Left colon (tissue), 2 donors: Measurements from ENCODE around the gene ACACA. TPM values are rescaled to one million over a fixed set of nuclear protein-coding genes. Genes with fewer than 3 reads are reported as not detected.

Experiments used
- ATAC-seq: fragments of 200-7000 bp; cut with Tn5 transposase; one replicate; pipeline ENCODE4 v1.9.1; 2020; ENCODE audit warnings: mild to moderate bottlenecking, moderate library complexity
- DNase-seq, 2 donors: peaks; one replicate each; pipeline ENCODE4 v3.0.0-alpha.2; 2020
- intact Hi-C, 2 donors: fragments of 100-400 bp; cut with DNase I in 1 of 2; cut with micrococcal nuclease in 1 of 2; formaldehyde crosslinking; loops; one replicate each; pipeline versions ENCODE4 v1.11.2 to v1.14.0; 2022; cut with DNase I, micrococcal nuclease
- total RNA-seq, 2 donors: library from RNA; stranded (reverse); fragmentation: NEBNext Ultra II Directional; extraction: Animal tissue kit (Norgen Biotek cat#: 25700); gene quantifications; one replicate each; pipeline ENCODE4 v1.2.1, GENCODE V29; 2021
- donor health status: DM: no; HTN: no; CAD: no.
- donor health status: DM: yes; HTN: yes; CAD: no.

ACACA gene
- total RNA-seq, 2 donors from 2014 or later: 47.8 to 72.1 TPM

DNA sequence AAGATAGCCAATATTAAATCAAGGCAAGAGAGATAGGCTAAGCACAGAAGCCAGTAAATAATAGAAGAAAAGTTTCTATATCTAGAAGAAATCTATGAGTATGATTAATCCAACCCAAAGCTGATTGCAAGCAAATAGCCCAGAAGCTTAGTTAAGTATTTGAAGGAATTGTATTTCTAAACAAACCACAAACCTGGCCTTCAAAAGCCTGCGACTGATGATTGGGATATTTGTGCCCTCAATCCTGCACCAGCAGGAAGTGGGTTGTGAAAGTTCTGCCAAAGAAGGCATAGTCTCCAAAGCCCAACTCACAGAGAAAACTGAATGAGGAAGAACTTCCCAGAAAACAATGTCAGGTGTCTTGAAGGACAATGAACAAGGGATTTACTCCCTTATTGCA, 145.3 kb downstream of the ACACA start:
- DNase-seq (no peak), ATAC-seq (no peak)
- intact Hi-C loops: no loop called here

DNA sequence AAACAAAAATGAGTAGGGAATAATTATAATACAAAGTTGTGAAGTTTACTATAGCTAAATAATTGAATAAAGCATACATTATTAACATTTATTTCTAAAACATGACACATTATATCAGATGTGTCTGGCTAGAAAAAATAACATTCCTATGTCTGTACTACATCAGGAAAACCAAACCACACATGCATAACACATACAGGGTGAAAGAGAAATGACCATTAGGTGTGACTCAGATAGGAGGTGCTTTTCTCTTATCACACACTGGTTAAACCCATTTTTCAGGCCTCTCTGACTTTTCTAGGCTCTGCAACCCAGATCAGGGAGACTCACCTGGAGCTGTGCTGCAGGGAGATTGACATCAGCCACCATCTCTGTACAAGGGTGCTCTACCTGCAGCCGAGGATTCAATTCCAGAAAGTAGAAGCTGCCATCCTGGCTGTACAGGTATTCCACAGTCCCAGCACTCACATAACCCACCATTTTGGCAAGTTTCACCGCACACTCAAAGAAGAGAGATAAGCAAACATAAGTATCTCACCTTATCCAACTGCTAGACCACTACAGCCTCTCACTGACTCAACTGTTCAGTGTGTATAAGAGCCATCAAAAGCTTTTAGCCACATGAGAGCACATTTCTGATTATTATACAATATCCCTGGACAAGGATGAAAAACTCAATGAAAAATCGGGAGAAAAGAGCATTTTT, 147.5 kb downstream of the ACACA start:
- intact Hi-C loops: no loop called here
- DNase-seq: no peak
- no peak for ATAC-seq

DNA sequence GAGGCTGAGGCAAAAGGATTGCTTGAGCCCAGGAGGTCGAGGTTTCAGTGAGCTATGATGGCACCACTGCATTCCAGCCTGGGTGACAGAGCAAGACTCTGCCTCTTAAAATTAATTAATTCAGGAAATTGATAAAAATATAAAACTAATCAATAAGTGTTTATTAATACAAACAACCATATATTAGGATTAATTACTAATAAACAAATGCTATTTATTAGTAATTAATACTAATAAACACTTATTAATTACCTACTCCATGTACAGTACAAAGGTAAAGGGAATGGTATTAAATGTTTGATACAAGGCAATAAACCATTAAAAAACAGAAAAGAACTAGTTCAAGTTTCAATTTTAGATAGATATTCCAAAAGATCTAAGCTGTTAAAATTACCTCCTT, 150.0 kb downstream of the ACACA start:
- ATAC-seq (no peak), DNase-seq (no peak)
- intact Hi-C loops: no loop called here

DNA sequence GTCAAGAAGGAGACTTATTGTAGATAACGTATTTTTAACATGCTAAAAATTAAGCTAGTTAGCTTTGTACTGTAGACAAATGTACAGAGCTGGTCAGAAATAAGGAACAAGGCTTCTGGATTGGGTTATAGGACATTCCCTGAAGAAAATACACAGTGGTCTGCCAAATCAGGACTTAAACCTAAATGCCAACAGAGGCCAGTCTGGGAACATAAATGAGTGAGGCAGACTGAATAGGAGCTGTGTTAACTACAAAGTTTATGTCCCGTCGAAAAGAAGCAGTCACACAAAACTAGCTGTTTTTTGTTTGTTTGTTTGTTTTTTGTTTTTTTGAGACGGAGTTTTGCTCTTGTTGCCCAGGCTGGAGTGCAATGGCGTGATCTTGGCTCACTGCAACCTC, 151.2 kb downstream of the ACACA start:
- intact Hi-C loops: no loop called here
- no peak for ATAC-seq
- DNase-seq: no peak

DNA sequence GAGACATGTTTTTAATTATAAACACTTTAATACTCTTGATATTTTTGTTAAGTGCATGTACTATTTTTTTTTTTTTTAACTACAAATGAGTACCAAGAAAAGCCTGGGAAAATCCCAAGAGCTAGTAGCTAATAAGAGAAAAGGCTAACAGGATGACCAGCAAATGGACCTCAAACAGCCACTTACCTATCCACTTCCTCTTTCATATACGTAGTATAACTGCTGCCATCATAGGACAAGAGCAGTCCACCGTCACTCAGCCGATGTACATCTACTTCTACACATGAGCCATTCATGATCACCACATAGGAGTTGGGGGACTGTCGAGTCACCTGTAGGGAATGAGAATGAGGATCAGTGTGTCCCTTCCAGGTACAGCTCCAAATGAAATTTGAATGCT, 158.8 kb downstream of the ACACA start:
- DNase-seq: no peak
- no peak for ATAC-seq
- intact Hi-C loops: no loop called here

DNA sequence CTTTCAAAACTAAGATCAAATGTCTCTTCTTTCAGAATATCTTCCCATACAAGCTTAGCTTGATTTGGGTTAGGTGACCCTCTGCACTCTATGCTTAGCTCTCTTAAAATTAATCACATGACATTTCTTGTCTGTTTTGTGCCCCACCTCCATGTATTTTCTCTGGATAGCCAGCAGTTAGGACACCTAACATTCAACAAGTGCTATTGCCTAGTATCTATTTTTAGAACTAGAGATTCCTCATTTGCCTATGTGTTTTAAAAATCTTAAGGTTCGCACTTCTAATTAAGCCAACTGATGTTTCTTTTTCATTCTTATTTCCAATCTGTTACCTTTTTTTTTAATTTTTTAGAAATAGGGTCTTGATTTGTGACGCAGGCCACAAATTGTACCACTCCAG, 160.6 kb downstream of the ACACA start:
- ATAC-seq (no peak), DNase-seq (no peak)
- intact Hi-C loops: no loop called here

DNA sequence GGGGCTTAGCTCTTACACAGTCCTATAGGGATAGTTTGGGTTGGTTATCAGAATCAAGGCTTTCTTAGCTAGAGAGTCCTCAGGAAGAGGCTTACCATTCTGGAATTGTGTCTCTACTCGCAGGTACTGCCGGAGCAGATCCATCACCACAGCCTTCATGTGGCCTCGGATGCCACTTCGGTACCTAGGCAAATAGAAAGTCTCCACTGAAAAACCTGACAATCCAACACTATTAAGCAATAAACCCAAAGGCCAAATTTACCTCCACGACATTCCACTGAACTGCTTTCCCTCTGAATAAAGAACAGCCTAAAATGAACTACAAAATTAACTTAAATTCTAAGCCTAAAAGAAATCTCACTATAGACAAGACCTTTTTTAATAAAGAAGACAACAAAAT, 166.3 kb downstream of the ACACA start:
- ATAC-seq (no peak), DNase-seq (no peak)
- intact Hi-C loops: no loop called here

DNA sequence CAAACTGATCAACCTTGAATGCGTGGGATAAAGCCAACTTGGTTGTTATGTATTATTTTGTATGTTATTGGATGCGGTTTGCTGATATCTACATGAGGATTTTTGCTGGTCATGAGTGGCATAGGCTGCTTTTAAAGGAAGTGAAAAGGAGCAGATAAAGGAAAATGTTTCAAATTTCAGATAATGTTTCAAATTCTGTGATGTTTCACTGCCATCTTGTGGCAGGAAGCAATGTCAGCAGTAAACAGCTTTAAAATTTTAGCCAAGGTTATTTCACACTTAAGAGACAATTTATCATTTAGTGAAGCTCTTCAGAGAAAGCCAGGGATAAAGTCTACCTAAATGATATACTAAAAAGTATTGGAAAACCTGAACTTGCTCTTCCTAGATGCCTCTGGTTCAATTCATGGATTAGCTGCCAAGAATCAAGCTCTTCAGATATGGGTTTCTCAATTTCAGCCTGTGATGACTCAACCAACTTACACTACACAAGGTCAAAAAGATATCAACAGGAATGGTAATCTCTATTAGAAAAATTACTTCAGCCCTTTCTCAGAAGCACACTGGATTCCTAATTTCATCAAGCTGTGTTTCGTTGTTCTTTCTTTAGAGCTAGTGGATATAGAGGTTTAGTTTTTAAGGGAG, 166.8 kb downstream of the ACACA start:
- intact Hi-C loops: no loop called here
- no peak for DNase-seq
- ATAC-seq: no peak

DNA sequence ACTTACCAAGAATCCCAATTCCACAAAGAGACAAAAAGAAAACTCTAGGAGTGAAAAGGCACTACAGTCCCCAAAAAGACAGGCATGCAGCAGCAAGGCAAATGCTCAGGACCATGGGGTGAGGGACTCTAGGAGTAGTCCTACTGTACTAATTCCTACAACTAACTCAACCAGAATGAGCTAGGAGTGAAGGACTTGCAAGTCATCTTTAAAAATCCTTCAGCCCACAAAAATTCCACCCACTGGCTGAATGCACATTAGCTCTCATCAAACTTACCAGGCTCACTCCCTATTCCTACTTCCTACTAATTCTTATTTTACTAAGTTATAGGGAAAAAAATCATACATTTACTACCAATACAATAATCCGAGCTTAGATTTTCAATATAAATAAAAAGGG, 172.5 kb downstream of the ACACA start:
- DNase-seq: no peak
- intact Hi-C loops: no loop called here
- ATAC-seq: no peak

DNA sequence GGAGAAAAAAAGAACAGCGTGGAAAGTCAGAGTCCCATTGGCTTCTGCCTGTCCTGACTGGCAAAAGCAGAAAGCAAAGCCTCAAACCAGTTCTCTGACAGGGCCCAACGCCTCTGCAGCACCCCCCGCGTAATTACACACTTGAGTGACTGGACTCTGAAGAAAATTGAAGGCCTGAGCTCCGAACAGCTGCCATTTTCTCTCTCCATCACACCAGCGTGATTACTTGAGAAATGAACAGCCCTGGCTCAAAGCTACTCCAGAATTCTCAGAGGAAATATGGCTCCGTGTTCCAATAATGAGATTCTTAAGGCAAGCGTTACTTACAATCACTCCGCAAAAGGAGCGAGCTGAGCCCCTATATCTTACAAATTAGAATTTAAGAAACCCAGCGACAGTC, 173.6 kb downstream of the ACACA start:
- no peak for DNase-seq
- no peak for ATAC-seq
- intact Hi-C loops: no loop called here

DNA sequence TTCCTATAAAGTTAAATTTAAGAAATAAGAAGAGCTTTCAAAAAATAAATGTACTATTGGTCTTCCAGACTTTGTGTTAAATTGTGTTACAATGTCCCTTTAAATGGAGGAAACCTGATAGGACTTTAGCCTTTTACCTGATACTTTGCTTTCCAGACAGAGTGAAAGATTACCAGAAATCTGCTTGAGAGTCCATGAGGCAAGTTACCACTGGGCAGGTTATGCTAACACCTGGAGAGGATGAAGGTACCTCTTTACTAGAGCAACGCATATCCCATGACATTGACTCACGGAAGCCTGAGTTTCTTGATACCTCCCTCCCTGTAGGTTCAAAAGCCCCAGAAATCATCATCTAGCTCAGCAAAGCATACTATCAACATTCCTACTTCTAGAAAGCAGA, 174.7 kb downstream of the ACACA start:
- intact Hi-C loops: no loop called here
- no peak for DNase-seq
- no peak for ATAC-seq

DNA sequence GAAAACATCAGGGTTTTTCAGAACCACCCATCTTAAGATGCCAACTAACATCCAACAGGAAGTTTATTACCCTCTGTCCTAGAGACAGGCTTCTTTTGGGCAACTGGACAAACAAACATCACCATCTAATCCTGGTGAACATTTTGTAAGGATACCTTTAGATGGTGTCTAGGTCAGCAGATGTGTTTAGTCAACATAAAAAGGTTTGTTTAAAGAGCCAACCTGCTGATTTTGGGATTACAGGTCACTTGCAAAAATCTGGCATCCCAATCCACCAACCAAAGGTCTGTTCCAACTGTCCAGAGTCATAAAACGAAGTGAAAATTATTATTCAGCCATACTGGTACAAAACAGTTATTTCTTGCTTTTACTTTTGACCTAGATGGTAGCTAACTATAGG, 176.0 kb downstream of the ACACA start:
- intact Hi-C loops: no loop called here
- ATAC-seq (no peak), DNase-seq (no peak)

DNA sequence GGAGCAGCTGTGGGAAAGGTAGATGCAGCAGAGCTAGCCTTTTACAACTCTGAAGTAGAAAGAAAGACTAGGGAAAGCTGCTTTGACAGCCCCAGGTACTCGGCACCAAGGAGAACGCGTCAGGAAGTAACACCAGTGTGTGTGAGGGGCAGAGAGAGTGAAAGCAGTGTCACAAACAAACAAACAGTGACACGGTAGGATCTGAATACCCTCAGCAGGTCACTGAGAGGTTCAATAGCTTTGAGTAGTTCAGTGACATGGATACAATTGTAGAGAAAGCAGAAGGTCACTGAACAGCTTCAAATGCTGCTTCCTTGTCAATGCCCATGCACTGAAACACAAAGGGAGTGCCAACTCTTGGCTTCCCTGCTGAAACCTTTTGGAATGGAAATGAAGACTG, 181.2 kb downstream of the ACACA start:
- DNase-seq (no peak), ATAC-seq (no peak)
- intact Hi-C loops: no loop called here

DNA sequence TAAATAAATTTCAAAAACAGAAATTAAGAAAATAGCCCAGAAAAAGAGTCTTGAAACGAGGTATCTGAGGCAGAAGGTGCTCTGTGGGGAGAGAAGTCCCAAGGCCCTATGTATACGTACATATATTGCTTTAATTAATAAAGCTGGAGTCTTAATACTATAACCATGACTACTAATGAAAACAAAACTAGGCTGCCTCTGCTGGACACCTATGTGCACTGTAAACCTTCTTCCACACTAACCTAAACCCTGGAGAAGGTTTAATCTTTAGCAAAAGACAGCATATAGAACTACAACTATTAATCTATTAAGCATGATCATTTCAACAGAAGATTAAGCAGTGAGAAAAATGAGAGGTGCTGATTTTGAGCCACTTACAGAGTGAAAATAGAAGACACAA, 184.8 kb downstream of the ACACA start:
- no peak for DNase-seq
- intact Hi-C loops: no loop called here
- ATAC-seq: no peak

DNA sequence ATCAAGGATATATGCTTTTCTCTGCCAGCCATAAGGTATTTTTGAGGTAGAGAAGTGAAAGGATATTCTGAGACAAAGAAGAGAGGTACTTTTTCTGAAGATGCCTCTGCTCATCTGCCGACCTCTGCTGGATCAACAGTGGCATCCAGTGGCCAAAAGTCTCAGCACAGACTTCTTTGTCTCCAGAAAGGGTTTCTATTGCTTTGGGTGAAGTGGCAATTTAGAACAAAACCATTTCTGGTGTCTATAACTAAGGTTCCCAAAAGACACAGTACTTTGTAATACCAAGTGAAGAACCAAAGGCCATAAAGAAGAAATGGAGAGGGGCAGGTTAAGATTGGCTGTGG, 186.1 kb downstream of the ACACA start:
- intact Hi-C loops: no loop called here
- ATAC-seq (no peak), DNase-seq (no peak)

DNA sequence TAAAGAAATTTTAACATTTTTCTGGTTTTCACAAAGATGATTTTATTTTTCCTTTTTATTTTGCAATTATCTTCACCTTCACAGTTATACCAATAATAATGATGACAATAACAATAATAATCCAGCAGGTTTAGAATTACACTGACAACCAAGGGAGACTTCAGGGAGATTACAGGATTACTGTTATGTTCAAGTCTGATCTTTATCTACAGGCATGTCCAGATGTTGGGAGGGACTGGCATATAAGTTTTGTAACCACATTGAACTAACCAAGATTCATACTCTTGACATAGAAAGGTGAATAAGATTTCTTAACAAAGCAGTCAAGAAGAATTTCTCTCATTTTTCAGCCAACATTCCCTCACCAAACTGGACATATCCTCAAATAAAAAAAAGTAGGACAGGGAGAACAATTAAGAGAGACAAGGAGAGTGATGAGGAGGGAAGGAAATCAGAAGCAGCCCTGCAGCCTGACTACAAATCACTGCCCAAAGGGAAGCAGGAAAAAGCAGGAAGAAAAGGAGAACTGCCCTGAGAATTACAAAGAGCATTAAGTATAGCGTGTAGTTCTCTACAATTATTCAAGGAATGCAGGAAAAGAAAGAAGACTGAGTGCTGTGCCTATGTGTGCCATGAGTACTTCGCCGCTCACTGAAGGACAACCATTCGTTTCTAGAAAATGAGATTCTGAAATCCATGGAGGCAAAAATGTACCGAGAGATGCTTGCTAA, 186.6 kb downstream of the ACACA start:
- DNase-seq (no peak), ATAC-seq (no peak)
- intact Hi-C loops: no loop called here

DNA sequence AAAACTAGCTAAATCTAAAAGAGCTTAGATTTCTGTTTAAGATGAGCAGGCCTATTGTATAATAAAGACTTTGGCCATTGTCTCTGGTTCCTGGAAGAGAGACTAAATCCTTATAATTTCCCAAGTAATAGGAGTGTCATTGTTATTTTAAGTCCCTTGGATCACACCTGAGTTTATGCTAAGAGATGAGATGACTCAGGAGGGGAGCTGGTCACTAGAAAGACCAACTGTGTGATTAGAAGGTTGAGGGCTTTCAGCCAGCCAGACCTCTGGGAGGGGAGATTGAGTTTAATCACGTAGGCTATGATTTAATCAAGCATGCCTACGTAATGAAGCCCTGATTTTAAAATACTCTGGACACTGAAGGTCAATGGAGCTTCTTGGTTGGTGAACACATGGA, 187.8 kb downstream of the ACACA start:
- no peak for ATAC-seq
- intact Hi-C loops: no loop called here
- DNase-seq: no peak

DNA sequence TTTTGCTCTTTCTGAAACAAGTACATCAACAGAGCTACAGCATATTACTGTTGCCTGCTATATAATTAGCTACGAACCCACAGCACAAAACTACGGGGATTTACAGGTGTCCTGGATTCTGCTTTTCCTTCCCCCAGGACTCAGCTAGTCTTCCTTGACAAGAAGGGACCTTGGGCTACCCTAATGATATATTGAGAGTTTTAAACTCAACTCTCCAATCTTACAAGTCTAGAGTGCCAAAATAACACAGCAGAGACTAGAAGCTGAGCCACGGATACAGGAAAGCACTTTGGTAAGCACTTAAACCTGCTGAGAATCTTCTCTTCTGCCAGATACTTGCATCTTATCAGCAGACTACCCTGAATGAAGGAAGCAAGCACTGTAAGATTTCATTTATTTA, 192.2 kb downstream of the ACACA start:
- intact Hi-C loops: no loop called here
- no peak for DNase-seq
- ATAC-seq: no peak

DNA sequence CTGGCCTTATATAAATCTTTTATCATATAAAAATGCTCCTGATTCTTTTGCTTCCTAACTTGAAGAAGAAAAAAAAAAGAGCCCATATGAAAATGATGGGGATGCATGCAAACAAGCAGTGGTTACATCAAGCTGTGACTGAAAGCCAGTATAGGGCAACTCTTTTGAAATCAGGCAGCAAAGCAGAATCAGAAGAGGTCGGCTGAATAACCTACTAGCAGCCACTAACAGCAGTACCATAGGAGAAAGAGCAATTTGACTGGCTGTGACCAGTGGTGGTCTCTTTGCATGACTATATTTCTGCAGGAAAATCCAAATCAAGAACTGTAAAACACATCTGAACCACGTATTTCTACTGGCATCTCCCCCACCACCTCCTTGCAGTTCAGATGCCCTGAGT, 192.7 kb downstream of the ACACA start:
- ATAC-seq (no peak), DNase-seq (no peak)
- intact Hi-C loops: no loop called here

DNA sequence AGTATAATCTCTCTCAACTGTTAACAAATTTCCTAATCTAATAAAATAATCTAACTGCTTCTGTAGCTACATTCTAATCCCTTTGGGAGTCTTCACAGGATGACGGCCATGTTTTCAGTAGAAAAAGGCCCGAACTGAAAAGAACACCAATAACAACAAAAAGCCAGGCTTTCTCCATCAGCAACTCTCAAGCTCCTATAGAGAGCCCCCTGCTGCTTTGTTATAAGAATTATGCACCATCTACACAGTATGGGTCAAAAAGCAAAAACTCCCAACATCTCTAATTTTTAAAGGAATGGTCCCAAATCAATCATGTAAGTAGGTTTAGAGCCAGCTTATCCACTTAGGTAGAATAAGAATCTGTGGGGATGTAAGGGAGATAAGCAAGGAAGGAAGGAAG, 194.5 kb downstream of the ACACA start:
- ATAC-seq (no peak), DNase-seq (no peak)
- intact Hi-C loops: no loop called here

DNA sequence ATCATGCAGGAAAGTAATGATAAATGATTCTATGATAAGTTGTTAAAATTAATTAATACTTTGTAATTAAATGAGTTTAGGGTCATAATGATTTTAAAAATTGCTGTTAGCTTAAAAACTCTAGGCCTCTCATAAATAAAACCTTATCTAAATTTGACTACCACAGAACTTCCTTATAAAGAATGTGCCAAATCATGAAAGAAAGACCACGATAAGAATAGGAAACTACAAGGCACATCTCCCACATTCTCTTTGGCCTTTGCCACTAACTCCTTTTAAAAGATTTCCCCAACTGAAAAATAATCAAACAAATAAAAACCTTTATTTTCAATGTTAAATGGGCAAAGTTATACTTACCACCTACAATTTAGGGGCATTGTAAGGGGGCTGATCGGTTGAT, 195.5 kb downstream of the ACACA start:
- intact Hi-C loops: no loop called here
- ATAC-seq: no peak
- no peak for DNase-seq
